HG03025 (cell line): ENCODE results near the gene AP2A1.
"Not testable (repeated sequence)": the region's sequence is repeated elsewhere in the genome, so short reads cannot be mapped to it uniquely, and the experiment has no call there.

Experiments
- ATAC-seq: cut with Tn5 transposase; IDR thresholded peaks from one replicate; pipeline ENCODE4 v1.9.1; 2021; ENCODE audit warnings: mild to moderate bottlenecking, moderate library complexity; ENCODE audit not compliant: unreplicated experiment, low FRiP score

Gene AP2A1

DNA sequence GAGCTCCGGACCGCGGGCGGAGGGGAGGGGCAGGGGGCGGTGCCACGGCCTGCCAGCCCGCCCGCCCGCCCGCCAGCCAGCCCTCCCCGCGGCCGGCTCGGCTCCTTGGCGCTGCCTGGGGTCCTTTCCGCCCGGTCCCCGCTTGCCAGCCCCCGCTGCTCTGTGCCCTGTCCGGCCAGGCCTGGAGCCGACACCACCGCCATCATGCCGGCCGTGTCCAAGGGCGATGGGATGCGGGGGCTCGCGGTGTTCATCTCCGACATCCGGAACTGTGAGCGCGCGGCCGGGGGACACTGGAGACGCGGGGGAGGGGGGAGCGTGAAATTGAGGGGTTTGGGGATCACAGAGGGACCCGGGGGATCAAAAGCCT is at the start of gene AP2A1:
AP2A1 (plus strand) TSS at position 72 of the 370 bp plus-strand sequence; CDS start at position 205, 133 bp downstream.
- ATAC-seq, result no peak

DNA sequence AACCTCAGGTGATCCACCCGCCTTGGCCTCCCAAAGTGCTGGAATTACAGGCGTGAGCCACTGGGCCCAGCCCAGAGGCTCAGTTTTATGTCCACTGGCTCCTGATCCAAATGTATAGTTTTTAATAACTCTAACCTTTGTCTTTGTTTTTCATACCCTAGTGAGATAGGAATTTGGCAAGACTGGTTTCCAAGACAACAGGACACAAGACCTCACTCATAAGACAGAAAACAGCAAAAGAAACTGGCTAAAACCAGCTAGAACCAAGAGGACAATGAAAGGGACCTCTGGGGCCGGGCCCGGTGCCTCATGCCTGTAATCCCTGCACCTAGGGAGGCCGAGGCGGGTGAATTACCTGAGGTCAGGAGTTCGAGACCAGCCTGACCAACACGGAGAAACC is 48.3 kb upstream of the AP2A1 start:
- no peak for ATAC-seq

DNA sequence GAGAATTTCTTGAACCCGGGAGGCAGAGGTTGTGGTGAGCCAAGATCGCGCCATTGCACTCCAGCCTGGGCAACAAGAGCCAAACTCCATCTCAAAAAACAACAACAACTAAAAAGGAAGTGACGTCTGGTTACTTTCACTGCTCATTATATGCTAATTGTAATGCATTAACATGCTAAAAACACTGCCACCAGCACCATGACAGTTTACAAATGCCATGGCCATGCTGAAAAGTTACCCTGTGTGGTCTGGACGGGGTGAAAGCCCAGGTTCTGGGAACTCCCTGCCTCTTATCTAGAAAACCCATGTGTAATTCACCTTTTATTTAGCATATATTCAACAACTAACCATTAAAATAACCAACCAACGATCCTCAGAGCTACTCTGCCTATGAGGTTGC is 47.8 kb upstream of the AP2A1 start:
- ATAC-seq, result no peak

DNA sequence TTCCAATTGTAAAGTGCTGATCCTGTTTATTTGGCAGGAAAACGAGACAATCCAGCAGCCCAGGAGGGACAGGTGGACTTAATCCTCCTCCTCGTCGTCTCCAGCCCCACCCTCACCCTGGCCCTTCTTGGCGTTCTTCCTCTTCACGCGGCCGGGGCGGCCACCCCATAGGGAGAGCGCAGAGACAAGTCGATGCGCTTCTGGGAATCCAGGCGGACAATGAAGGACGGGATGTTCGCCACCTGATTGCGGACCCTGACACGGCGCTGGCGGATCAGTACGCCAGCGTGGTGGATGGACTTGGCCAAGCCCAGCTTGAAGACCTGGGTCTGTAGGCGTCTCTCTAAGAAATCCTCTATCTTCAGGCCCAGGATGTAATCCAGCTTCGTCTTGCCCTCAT is 47.4 kb upstream of the AP2A1 start:
- ATAC-seq, result not testable (repeated sequence)

DNA sequence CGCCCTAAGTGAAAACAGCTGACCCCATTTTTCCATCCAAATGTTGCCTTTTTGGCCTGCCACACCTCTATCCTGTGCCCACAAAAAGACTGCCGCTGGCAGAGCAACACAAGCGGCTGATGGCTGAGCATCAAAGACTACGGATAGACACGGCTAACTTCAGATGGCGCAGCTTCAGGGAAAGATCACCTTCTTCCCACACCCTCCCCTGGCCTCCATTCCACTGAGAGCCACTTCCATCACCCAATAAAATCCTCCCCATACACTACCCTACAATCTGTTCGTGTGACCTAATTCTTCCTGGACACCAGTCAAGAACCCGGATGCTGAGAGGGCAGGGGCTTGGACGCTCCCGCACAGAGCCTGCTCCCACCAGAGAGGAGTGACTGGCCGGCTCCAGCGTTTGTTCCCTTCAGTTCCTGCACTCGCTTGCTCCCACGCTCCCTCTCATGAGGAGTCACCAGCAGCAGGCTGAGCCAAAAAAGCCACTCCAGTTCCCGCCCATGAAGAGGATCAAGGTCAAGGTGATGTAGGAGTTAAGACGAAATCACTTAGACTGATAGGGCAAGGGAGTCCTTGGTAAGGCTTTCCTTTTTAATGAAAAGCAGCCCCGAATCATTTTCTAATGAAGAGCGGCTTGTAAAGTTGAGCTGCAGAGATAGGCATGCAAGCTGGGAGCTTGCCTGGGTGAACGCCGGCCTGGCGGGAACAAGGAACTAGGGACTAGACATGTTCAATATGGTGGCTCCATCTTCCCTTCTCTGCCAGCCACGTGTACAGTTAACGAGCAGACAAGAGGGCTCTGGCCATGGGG is 39.4 kb upstream of the AP2A1 start:
- ATAC-seq, result no peak

DNA sequence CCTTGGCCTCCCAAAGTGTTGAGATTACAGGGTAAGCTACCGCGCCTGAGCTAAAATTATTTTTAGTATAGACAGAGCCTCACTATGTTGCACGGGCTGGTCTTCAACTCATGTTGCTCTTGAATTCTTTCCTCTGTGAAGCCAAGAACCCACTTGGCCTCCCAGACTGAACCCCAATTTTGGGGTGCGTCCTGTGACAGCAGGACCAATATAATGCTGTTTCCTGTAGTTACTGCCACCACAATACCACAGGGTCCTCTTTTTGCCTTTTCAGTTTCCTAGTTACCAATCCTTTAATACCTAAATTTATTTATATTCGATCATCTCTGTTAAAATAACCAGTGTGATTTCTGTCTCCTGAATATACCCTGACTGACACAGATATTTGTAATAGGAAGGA is 36.6 kb upstream of the AP2A1 start:
- ATAC-seq, result no peak

DNA sequence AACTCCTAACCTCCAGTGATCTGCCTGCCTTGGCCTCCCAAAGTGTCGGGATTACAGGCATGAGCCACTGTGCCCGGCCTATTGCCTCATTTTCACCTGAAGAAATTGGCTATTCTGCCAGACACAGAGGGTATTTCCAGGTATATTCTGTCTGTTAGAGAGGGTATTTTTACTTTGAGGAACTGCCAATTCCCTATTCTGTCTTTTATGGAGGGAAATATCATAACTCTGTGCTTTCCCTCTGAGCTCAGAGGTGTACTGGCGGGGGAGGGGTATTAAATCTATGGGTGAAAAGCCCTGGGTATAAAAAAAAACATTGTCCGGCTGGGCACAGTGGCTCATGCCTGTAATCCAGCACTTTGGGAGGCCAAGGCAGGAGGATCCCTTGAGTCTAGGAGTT is 28.5 kb upstream of the AP2A1 start:
- no peak for ATAC-seq

DNA sequence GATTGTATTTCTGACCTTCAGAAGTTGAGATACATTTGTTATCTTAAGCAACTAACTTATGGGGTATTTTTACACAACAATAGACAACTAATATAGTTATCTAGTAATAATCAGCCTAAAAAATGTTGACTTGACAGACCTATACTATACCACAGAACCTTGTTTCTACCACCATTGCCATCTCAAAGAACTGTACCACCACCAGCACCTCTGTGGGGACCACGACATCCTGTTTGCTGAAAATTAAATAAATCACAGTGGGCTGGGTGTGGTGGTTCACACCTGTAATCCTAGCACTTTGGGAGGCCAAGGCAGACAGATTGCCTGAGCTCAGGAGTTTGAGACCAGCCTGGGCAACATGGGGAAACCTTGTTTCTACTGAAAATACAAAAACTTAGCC is 27.7 kb upstream of the AP2A1 start:
- no peak for ATAC-seq

DNA sequence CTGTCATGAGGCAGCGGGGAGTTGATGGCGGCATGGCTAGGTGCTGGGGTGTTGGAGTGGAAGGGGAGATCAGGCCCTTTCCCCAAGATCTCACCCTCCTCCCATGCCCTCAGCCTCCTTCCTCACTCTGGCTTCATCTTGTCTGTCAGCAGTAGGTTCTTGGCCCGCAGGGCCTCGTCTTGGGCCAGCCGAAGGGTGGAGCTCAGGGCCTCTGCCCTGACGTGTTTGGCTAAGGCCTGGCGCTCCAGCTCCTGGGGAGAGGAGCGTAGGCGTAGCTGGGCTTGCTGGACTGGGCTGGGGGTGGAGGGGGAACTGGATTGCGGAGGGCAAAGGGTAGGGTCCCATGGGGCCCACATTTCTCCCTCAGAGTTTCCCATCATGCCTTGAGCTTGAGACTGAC is 26.9 kb upstream of the AP2A1 start:
- no peak for ATAC-seq

DNA sequence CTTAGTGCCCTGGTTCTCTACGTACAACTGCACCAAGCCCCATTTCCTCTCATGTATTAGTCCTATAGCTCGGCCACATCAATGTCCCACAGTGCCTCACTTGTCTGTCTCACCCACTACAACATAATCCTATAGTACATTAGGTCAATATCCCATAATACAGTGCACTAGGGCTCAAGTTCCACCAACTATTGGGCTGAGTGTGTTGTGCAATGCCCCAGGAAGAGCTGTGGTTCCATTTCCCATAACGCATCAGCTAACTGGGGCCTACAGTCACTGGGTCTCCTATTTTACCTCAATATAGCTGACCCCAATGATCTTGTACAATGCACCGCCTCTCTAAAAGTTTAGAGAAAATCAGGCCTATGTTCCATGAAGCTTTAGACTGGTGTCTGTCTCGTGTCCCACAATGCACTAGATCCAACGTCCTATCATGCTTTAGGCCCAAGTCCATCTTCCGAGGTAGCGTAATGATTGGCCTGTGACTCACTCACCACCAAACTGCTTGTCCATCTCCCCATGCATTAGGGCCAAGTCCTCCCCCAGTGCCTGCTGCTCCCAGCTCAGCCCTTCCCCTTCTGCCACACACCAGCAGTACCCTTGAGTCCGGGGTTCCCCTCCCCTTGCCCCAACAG is 25.5 kb upstream of the AP2A1 start:
- no peak for ATAC-seq

DNA sequence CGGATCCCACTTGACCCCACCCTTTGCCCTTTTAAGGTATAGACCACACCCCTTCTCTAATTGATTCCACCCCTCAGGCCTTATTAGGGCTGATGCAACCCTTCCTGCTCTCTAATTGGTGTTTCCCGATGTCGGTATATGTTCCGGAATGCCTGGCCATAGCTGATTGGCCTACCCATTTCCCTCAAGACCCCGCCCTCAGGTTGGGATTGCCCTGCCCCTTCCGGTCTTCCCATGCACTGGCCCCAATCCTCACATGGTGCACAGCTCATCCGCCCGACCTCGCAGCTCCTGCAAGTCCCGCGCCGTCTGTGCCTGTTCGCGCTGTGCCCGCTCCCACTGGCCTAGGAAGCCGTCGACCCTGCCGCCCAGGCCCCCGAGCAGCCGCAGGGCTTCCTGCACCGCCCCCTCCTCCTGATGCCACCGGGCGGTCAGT is 21.8 kb upstream of the AP2A1 start:
- ATAC-seq, result no peak

DNA sequence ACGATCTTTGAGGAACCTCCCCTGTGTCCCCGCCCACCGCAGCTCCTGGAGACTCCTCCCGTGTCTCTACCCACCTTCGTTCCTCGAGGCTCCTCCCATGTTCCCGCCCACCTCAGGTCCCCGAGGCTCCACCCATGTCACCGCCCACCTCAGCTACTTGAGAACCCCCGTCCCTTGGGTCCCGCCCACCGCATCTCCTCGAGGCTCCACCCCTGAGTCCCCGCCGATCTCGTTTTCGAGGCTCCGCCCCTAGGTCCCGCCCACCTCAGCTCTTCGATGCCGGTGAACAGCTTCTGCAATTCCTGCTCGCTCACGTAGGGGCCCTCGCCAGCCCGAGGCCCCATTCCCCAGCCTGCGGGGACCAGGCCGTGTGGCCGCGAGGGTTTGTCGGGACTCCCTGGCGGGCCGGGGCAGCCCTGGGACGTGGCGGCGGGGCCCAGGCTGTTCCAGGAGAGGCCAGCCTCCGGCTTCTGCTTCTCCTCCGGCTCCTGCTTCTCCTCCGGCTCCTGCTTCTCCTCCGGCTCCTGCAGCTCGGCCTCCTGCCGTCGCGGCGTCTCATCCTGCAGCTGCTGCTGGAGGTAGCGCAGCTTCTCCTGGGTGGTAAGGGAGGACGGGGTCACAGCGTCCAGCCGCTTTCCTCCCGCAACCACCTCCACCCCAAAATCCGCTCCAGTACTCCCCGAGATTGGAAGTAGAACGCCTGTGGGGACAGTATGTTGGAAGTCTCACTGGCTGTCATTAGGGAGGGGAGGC is 20.4 kb upstream of the AP2A1 start:
- ATAC-seq, result no peak

DNA sequence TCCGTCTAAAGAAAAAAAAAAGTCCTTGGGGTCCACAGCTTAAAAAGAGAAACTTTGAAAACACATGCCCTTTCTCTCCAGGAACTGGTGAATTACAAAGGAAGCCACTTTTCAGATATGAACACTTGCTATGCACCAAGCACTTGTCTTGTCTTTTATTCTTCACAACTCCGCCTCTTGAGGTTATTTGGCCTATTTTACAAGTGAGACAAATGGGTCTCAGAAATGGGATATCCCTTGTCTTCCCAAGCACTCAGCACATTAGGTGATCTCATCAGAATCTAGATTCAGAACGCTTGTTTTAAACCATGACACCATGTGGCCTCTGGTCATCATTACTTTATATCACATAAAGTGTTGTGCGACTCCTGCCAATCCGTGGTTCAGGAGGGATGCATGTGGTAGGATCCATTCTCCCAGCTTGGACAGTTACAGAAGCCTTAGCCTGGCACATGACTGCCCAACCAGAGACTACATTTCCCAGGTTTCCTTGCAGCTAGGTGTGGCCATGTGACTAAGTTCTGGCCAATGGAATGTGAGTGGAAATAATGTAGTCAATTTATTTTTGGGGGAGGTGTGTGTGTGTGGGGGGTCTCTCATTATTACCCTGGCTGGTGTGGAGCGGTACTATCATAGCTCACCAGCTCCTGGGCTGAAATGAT is 17.6 kb upstream of the AP2A1 start:
- ATAC-seq, result no peak

DNA sequence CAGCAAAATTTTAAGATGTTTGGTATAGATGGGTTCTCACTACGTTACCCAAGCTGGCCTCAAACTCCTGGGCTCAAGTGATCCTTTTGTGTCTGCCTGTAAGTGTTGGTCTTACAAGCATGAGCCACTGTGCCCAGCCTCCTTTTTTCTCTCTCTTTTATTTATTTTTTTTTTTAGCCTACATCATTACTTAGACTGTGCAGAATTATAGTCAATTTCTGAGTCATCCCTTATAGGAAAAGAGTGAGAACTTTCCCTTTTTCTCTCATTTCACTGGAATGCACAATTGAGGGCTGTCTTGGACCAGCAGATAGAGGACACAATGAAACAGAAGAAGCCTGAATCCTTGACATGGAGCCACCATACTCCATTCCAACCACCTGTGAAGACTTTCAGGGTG is 17.0 kb upstream of the AP2A1 start:
- ATAC-seq, result no peak

DNA sequence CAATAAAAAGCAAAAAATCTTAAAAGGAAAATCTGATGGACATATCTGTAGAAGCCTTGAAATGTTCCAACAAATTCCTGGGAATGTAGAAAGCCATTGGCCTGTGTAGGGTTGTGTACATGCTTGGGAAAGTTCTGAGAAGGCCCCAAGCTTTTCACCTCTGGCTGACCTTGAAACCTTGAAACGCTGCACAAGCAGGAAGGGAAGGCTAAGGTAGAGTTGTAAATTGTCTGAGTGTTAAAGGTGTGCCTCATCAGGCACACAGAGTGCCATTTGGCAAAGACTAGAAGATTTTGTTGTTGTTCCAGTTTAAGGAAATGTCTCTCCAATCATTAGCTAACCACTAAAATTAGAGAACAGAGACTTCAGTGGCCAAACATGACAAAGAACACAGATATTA is 14.1 kb upstream of the AP2A1 start:
- ATAC-seq, result no peak

DNA sequence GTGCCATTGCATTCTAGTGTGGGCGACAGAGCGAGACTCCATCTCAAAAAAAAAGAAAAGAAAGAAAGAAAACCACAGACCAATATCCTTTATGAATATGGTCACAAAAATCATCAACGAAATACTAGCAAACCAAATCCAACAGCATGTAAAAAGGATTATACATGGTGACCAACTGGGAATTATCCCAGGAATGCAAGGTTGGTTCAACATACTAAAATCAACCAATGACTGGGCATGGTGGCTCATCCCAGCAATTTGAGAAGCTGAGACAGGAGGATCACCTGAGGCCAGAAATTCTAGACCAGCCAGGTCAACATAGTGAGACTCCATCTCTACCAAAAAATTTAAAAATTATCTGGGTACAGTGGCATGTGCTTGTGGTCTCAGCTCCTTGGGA is 10.8 kb upstream of the AP2A1 start:
- no peak for ATAC-seq

DNA sequence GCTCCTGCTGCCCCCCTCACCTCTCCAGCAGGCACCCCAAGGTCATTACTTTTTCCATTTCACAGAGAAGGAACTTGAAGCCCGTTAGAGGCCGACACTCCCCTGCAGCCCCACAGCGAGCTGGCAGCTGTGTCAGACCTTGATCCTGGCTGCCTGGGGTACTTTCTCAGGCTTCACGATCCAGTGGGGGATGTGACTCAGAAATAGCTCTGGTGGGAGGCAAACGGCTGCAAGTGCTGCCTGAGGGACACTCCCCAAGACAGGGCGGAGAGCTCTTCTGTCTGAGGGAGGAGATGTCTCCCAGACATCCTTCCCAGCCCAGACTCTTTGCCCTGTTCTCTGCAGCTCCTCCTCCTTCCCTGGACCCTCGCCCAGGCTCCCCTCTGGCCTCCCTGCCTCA is 8.5 kb upstream of the AP2A1 start:
- ATAC-seq, result no peak

DNA sequence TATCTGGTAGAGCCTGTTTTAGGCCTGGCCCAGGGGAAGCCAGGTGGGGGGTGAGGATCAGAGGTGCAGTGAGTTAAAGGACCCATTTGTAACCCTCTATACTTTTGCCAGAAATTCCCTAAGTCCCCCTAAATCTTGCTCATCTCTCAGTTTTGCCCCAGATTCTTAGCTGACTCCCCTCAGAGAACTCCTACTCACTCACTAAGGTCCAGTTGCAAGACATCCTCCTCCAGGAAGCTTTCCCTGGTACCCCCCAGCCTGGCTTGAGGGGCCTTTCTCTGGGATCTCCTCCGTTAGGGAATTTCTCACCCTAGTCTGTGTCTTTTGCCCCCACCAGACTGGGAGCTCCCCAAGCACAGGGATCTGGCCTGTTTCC is 5.6 kb upstream of the AP2A1 start:
- ATAC-seq, result no peak

DNA sequence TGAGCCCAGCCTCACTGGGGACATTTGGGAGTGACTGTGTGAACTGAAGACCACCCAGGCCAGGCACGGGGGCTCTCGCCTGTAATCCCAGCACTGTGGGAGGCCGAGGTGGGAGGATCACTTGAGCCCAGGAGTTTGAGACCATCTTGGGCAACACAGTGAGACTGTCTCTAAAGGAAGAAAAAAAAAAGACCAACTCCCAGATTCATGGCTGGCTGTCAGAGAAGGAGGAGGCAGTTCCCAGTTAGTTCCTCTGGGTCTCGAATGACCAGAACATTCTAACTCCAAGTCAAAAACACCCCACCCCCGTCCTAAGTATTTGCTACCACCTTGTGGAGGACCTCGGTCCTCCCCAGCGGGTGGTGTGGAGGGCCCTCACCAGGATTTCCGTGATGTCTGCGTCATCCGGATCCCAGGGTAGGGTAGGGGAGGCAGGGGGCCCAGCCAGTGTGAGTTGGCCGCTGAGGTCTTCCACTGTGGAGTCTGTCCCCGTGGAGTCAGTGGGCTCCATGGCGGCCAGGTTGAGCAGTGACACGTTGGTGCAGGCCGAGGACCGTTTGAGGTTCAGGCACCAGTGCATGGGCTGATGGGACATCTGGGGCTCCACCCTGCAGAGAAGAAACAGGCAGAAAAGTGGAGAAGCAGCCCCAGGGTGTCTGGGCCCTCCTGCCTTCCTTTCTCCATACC is 5.0 kb upstream of the AP2A1 start:
- ATAC-seq, result no peak

DNA sequence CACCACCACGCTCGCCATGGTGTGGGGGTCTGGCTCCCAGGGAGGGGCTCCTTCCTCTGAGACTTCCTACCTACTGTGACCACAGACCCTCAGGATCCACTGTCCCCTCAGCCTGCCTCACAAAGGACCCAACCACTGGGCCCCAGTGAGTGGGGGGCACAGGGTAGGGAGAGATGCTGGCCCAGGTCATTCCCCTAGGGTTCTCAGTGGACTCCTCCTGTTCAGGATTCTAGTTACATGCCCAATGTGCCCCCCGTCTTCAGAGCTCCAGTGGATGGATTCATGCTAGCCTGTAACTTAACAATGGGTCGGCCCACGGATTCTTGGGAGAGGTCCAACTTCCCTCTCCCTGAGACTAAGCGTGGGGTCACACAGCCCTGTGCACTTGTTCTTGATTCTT is 3.6 kb upstream of the AP2A1 start, which contains the start of gene TSKS:
TSKS (minus strand) TSS at position 77 of the 400 bp plus-strand sequence; CDS start at position 18, 59 bp downstream.
- no peak for ATAC-seq
